ENCODE measurements around the gene HS3ST1.

Gene HS3ST1

DNA sequence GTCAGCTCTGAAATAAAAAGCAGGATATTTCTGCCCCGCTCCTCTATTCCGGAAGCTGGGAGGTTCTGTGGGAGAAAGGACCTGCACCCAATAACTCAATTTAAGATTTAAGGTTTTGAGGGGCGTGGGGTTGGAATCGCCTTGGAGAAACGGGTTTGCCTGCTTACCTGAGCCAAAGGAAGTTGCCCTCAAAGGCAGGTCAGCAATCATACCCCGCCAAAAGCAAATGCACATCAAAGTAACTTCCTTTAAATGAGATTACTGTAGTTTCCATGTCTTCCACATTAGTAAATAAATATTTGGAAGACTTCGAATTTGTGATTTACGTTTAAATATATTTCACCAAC lies 978 bp upstream of the HS3ST1 start:
- H3K27me3 ChIP-seq, result no peaks in the 10 kb centered on the region
- H3K4me1 ChIP-seq, result no peaks in the 10 kb centered on the region
- DNase-seq, result no peak
- H3K36me3 ChIP-seq, result no peaks in the 10 kb centered on the region
- TF ChIP-seq, protein P1, sequence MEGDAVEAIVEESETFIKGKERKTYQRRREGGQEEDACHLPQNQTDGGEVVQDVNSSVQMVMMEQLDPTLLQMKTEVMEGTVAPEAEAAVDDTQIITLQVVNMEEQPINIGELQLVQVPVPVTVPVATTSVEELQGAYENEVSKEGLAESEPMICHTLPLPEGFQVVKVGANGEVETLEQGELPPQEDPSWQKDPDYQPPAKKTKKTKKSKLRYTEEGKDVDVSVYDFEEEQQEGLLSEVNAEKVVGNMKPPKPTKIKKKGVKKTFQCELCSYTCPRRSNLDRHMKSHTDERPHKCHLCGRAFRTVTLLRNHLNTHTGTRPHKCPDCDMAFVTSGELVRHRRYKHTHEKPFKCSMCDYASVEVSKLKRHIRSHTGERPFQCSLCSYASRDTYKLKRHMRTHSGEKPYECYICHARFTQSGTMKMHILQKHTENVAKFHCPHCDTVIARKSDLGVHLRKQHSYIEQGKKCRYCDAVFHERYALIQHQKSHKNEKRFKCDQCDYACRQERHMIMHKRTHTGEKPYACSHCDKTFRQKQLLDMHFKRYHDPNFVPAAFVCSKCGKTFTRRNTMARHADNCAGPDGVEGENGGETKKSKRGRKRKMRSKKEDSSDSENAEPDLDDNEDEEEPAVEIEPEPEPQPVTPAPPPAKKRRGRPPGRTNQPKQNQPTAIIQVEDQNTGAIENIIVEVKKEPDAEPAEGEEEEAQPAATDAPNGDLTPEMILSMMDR (IDR thresholded peaks at IDR 0.05; ENCODE audit: low read depth, low read length), result no peak
- no peak overlapping the region for H3K4me3 ChIP-seq (ENCODE audit: low read depth, low read length)
- H3K9me3 ChIP-seq, result no peaks in the 10 kb centered on the region

DNA sequence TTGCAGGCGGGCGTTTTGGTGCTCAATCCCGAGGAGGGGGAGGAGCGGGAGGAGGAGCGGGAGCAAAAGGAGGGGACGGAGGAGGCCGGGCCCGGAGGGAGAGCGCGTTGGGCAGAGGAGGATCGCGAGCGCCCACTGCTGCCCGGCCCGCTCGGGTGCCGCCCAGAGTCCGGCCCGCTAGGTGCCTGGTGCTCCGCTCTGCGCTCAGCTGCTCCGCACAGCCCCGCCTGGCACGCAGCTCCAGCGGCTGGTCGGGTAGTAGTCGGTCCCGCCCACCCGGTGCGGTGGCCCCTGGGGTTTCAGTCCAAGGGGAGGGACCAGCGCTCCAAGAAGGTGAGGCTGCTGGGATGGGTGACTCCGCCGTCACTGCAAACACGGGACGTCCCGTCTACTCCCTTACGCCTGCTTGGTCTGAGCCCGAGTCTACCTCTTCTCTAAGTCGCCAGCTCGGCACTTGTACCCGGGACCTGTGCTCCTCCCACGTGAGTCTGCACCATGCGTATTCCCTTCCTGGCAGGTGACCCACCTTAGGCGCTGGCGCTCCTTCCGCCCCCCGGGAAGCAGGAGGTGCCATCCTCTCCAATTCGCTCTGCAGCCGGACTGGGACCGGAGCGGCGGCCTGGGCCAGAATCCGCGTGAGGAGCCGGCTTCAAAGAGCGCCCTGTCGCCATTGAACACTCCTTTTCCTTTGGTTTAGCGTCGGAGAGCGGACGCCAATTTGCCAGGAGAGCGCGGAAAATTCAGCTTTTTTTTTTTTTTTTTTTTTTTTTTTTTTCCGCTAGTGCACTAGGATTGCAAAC lies 405 bp upstream of the HS3ST1 start:
- TF ChIP-seq, protein P1 (IDR thresholded peaks at IDR 0.05; ENCODE audit: low read depth, low read length), result no peak
- Histone ChIP-seq H3K36me3 (no peaks in the 10 kb centered on the region), H3K27me3 (no peaks in the 10 kb centered on the region), H3K4me3 (ENCODE audit: low read depth, low read length) (no peak overlapping the region), H3K9me3 (no peaks in the 10 kb centered on the region), H3K4me1 (no peaks in the 10 kb centered on the region)
- no peak for DNase-seq

DNA sequence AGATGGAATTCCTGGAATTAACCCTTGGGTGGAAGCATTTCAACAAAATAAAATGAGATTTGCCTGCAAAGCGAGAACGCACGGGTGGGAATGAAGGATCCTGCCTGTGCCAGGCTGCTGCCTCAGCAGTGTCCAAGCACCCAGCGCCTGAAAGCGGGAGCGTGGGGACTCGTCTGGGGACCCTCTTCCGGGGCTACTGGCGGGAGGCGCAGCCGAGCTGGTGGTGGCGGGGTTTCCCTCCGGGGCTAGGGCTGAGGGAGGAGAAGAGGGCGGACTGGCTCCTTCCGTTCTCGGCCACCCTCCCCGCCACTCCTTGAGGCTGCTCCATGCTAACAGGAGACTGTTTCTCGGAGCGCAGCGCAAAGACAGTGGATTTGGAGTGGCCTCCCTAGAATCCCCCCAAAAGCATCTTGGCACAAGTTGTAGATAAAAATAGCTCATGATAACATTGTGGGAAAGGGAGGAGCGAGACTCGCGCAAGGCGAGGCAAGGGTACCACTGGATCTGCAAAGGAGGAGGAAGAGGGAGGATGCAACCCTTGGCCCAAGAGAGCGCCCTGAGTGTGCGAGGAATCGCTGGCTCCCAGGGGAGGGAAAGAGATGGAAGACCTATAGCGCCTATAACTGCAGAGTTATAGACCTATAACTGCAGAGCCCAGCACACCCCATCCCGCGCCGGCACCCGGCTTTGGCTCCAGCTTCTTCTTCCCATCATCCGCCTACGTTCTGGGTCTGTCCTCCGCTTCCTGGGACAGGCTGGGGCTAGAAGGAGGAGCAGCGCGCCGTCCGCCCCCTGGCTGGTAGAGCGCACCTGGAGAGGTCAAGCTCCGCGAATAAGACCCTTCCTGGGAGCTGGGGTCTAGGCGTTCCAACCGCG lies 1.3 kb downstream of the HS3ST1 start:
- no peak for DNase-seq
- no peaks in the 10 kb centered on the region for H3K27me3 ChIP-seq
- H3K4me3 ChIP-seq (ENCODE audit: low read depth, low read length), result no peak overlapping the region

DNA sequence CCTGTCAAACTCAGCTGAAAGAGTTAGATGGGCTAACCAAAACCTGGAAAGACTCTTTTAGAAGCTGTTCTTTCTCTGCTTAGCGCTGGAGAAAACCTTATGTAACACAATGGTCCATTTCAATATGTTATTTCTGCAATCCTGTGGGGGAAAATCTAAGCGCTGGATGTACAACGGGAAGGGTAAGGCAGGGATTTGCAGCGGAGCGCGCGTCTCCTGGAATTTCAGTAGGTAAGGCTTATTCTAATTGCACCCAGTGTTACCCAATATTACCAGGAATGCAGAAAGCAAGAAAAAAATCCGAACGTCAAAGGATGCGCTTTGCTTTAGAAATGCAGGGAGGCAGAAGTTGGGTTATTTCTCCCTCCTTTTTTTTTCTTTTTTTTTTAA lies 2.0 kb downstream of the HS3ST1 start:
- no peaks in the 10 kb centered on the region for H3K9me3 ChIP-seq
- DNase-seq, result no peak
- no peak overlapping the region for H3K4me3 ChIP-seq (ENCODE audit: low read depth, low read length)
- H3K36me3 ChIP-seq, result no peaks in the 10 kb centered on the region
- no peaks in the 10 kb centered on the region for H3K4me1 ChIP-seq
- H3K27me3 ChIP-seq, result no peaks in the 10 kb centered on the region
- TF ChIP-seq, protein P1 (IDR thresholded peaks at IDR 0.05; ENCODE audit: low read depth, low read length), result no peak

More for the DNA sequence above, 1.3 kb downstream of the HS3ST1 start:
- Histone ChIP-seq H3K9me3 (no peaks in the 10 kb centered on the region), H3K36me3 (no peaks in the 10 kb centered on the region), H3K4me1 (no peaks in the 10 kb centered on the region)
- TF ChIP-seq, protein P1 (IDR thresholded peaks at IDR 0.05; ENCODE audit: low read depth, low read length), result no peak

DNA sequence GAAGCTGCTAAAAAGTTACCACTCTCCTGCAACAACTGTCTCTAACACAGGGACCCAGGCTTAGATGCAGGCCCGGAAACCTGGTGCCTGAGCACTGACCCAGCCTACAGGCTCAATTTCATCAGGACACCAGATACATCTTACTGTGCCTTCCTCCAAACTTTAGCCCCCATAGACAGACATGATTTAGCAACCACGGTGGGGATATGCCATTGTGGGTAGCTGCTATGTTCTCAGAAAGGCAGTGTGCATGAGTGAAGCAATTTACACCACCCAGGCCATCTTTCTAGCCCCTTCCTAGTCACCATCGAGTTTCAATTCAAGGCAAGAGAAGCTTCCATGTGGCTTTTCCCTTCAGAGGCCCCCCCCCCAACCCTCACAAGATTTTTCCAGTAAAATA lies 2.7 kb downstream of the HS3ST1 start:
- no peak overlapping the region for H3K4me3 ChIP-seq (ENCODE audit: low read depth, low read length)
- H3K4me1 ChIP-seq, result no peaks in the 10 kb centered on the region
- no peak for DNase-seq
- TF ChIP-seq, protein P1 (IDR thresholded peaks at IDR 0.05; ENCODE audit: low read depth, low read length), result no peak
- no peaks in the 10 kb centered on the region for H3K9me3 ChIP-seq
- H3K36me3 ChIP-seq, result no peaks in the 10 kb centered on the region
- no peaks in the 10 kb centered on the region for H3K27me3 ChIP-seq

DNA sequence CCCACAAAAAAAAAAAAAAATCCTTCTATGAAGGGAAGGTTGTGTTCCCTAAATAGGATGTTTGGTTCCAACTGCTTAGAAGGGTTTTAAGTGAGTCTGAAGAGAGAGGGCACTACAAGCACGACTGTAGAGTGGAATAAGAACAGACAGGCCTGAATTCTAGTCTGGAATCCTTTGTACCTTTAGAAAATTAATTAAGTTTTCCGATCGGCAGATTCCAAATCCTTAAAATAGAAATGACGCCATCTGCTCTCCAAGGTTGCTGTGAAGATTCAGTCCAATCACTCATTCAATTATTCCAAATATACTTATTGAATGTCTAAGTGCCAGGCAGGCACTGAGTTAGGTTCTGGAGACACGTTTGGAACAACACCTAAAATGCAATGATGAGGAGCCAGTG lies 3.8 kb downstream of the HS3ST1 start:
- TF ChIP-seq, protein P1 (IDR thresholded peaks at IDR 0.05; ENCODE audit: low read depth, low read length), result no peak
- no peaks in the 10 kb centered on the region for H3K27me3 ChIP-seq
- no peaks in the 10 kb centered on the region for H3K9me3 ChIP-seq
- no peak overlapping the region for H3K4me3 ChIP-seq (ENCODE audit: low read depth, low read length)
- no peaks in the 10 kb centered on the region for H3K4me1 ChIP-seq
- DNase-seq, result no peak
- no peaks in the 10 kb centered on the region for H3K36me3 ChIP-seq
